Activated CD4-positive, alpha-beta T cell treated with anti-CD3 and anti-CD28 coated beads for 1 hour (primary cell): ENCODE measurements around the gene PTDSS2.
"Not testable (repeated sequence)": the region's sequence is repeated elsewhere in the genome, so short reads cannot be mapped to it uniquely, and the experiment has no call there.

Experiments
- DNase-seq: peaks from one replicate; pipeline ENCODE4 v3.0.0-alpha.2; 2020

Gene PTDSS2

GRCh38 chr11:433641-434040 is 16.4 kb upstream of the PTDSS2 start:
- DNase-seq: no peak

- DNase-seq: no peak
These were observed 15.6 kb upstream of the PTDSS2 start for GRCh38 chr11:434496-434895.

- DNase-seq: not testable (repeated sequence)
These were observed 14.9 kb upstream of the PTDSS2 start for GRCh38 chr11:434999-435740.

GRCh38 chr11:437228-437870 is 12.7 kb upstream of the PTDSS2 start:
- DNase-seq: no peak

DNA sequence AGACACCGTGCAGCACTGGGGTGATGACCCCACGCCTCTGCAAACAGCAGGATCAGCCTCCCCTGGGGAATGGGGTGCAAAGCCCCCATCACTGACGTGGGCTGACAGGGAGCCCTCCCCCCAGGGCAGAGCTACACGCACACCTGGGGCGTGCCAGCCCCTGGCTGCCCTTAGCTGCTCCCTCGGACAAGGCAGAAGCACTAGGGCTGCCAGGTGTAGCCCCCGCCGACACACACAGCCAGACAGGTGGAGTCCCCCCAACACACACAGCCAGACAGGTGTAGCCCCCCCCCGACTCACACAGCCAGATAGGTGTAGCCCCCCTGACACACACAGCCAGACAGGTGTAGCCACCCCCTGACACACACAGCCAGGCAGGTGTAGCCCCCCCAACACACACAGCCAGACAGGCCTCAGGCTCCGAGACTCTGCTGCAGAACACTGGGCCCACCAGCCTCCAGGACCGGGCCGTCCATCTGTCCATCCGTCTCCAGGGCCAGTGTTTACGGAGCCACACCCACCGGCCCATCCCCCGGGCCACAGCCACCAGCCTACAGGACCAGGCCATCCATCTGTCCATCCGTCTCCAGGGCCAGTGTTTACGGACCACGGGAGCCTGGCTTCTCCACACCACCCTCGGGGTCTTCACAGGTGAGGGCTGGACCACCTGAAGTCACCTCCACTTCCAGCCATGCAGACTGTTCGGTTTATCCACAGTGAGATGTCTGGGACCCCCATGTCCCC is 11.8 kb upstream of the PTDSS2 start:
- DNase-seq: no peak

DNA sequence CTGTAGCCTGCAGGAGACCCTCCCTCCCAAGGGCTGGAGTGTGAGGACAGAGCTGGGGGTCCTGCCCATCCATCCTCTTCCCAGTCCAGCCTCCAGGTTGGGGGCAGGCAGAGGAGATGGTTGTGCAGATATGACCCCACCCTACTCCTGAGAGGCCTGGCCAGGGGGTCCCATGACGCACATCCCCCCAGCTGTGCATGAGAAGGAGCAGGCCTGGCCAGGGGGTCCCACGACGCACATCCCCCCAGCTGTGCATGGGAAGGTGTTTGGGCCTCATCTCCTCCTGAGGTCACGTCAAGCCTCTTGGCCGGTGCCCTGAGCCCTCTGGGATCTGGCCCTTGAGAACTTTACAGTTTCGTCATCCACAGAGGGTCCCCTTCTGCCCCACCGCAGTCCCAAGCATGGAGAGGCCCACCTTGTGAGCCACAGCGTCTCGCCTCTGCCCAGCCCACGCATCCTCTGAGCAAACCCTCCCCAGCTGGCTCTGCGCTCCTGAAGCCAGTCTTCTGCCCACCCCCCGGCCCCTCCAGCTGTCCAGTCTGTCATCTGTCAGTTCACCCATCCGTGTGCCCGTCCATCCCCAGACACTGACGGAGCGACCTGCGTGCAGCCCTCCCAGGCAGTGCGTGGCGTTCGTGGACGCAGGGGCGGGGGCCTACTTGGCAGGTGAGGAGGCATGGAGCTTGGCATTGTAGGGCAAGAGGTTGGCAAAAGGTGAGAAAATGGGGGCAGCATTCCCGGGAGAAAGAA is 10.6 kb upstream of the PTDSS2 start:
- DNase-seq: no peak

DNA sequence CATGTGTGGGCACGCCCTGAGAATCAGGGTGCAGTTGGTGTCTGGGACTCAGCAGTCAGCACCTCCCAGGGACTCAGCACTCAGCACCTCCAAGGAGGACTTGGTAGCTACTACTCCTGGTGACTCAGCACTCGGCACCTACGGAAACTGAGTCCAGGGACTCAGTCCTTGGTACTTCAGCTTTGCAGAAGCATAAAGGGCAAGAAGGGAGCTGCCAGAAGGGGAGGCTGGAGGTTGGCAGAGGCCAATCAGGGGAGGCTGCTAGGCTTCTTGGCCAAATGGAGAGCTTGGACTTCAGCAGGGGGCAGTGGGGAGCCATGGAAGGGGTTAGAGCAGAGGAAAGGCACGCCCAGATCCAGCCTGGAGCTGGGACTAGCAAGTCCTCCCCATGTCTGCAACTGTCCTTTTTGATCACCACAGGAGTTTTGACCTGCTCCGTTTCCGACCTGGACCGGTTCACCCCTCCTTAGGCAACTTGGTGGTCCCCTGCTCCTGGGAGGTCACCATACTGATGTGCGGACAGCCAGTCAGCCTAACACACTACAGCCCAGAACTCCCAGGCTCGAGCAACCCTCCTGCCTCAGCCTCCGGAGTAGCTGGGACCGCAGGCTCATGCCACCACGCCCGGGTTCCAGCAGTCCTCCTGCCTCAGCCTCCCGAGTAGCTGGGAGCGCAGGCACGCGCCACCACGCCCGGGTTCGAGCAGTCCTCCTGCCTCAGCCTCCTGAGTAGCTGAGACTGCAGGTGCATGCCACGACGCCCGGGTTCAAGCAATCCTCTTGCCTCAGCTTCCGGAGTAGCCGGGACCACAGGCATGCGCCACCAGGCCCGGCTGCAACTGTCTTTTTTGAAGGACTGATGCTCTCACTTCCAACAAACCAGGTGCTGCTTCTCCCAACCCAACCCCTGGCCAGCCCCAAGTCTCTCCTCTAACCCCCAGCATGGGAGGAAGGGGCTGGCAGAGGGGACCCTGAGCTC is 9.7 kb upstream of the PTDSS2 start:
- no peak for DNase-seq

DNA sequence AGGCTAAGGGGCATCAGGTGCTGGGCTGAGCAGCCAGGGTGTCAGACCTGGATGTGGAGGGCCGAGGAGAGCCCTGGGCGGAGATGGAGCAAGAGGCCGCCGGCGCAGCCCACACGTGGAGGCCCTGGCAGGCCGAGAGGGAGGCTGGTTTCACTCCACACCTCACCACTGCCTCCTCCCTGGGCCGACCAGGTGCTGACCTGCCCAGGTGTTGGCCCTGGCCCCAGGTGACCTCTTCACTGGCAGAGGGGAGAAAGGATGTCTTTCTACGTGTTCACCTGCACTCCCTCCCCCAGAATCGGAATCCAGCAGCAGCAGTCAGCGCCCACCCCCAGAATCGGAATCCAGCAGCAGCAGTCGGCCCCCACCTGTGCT is 9.0 kb upstream of the PTDSS2 start:
- DNase-seq: no peak

- DNase-seq: peak; percentile 39
These were observed 8.4 kb upstream of the PTDSS2 start, which contains the start of gene ANO9 for GRCh38 chr11:441418-442274. Gene ANO9, minus strand, starts transcription at chr11:442011. Its CDS starts 85 bp downstream, at chr11:441926.

DNA sequence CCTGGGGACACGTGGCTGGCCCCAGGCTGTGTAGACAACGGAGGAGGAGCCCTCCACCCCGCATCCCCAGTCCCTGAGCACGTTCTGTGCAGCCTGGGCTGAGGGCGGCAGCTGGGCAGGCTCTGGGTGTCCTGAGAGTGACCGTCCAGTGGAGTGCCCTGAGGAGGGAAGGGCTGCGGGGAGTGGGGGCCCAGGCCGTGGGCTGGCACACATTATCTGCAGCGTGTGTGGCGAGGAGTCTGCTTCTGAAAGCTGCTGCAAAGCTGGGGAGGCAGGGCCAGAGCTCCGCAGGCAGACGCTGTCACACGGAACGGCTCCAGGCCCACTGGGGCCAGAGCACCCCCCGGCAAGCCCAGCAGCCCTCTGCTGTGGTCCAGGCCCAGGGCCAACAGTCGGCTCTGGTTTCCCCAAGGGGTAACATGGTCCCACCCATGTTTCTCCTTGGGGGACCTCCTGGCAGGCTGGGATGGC is 7.4 kb upstream of the PTDSS2 start:
- DNase-seq: no peak

DNA sequence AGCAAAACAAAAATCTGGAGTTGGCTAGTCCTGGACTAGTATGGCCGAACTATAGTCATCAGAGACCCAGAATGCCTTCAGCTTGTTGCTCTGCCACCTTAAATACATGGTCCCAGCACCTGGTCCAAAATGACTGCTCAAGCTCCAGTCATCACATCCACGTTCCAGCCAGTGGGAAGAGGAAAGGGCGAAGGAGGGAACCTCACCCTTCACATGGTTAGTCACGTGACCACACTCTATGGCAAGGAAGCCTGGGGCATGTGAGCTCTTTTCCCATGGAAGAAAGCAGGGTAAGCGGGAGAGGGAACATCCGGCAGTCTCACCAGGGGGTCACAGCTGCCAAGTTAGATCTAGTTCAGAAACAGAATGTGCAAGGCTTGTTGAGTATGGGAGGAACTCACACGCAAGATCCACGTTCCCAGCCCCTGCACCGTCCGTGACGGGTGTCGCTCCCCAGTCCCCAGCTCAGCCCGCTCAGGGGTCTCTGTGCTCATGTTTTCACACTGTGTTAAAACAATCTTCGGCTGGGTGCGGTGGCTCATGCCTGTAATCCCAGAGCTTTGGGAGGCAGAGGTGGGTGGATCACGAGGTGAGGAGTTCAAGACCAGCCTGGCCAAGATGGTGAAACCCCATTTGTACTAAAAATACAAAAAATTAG is 6.4 kb upstream of the PTDSS2 start:
- DNase-seq: no peak

DNA sequence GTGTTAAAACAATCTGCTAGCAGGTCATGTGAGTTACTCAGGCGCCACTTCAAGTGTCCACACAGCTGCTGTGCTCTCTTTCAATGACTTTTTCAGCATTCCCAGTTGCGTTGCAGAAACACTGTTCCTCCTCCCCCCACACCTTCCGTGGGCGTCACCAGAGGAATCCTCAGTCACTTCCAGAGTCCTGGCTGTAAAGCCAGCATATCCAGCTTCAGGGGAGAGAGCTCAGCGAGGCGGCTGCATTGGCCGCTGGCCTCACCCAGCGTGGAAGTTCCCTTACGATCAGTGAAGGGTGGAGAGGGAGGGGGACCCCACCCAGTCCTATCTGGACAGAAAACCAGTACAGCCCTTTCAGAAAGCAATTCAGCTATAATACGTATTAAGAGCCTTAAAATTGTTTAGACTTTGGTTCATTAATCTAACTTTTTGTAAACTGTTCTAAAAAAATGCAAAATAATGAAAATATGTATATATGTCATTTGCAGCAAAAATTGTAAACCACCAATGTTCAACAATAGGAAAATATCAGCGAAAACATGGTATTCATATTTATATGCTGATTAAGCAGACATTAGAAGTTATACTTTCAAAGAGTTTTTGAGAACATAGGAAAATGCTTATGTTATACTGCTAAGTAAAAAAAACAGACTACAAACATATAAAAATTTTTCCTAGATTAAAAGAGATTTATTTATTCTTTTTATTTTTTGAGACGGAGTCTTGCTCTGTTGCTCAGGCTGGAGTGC is 5.5 kb upstream of the PTDSS2 start:
- no peak for DNase-seq

- DNase-seq: no peak
These were observed 4.1 kb upstream of the PTDSS2 start for GRCh38 chr11:445765-446588.

DNA sequence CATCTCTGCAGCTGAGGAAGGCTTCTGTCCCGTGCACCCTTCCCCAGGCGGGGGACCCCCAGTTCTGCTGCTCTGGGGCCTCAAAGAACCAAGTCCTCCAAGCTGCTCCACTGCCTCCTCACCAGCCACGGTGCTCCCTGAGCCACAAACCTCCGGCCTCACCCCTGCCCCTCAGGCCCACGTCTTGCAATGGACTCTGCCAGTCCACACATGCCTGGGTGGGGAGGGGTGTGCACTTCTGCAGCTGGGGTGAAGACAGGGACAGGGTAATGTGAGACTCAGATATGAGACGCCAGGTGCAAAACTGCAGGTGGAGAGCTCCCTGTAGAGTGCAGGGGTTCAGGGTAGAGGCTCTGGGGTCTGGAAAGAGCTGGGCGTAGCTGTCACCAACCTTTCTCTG is 3.2 kb upstream of the PTDSS2 start:
- DNase-seq: no peak

- peak; percentile 87 for DNase-seq
These were observed 2.0 kb upstream of the PTDSS2 start for GRCh38 chr11:447923-448731.

DNA sequence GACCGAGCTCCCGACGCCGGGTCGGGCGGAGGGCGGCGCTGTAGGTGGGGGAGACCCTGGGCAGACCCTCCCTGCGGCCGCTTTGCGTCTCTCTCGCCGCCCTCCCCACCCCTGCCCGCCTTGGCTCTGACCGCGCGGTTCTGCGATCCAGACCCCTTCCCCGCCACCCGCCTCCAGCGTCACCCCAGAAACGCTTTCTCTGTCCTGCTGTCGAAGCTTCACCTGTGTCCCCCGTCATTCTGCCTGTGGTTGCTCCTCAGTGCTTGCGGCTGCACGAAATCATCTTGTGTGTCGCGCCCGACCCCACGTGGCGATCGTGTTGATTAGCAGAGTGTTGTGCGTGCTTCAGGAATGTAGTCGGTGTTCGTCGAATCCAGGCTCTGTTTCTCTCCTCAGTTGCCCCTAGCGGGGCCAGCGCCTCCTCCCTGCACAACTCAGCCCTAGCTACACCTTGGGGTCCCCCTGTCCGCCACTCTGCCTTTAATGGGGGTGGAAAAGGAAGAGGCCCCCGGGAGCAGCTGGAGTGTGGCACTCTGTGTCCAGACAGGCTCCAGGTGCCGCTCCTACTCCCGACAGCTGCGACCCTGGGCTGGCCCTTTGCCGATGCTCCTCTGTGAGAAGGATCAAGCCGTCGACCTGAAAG is 851 bp downstream of the PTDSS2 start:
- peak; percentile 77 for DNase-seq

- DNase-seq: no peak
These were observed 1.7 kb downstream of the PTDSS2 start for GRCh38 chr11:451738-452137.
